B cell (primary cell): ENCODE data around the gene SHC3. TPM values are rescaled to one million over a fixed set of nuclear protein-coding genes. Genes with fewer than 3 reads are reported as not detected.

Experiments used
- ATAC-seq: fragments of 200-7000 bp; cut with Tn5 transposase; one replicate; pipeline ENCODE4 v1.10.0; 2021; ENCODE audit warnings: low read depth, mild to moderate bottlenecking, moderate number of reproducible peaks, moderate library complexity
- CTCF ChIA-PET: fragments of 350-600 bp; sonication (Branson Sonifier 250); formaldehyde crosslinking; loops from one replicate; lab custom pipeline; 2021; ENCODE audit warnings: antibody characterized with exemption, inconsistent platforms; lab: Charles Lee
- POLR2A ChIA-PET: fragments of 350-600 bp; sonication (Branson Sonifier 250); formaldehyde crosslinking; loops from one replicate; lab custom pipeline; 2021; ENCODE audit warnings: antibody characterized with exemption; lab: Charles Lee
- DNase-seq: peaks from one replicate; pipeline ENCODE4 v3.0.0; 2013
- H2AFZ ChIP-seq: 2 replicates; pipeline ENCODE4 v1.6.1; 2012; ENCODE audit warnings: mild to moderate bottlenecking, low read depth, low read length; ENCODE audit not compliant: insufficient read depth, poor library complexity, severe bottlenecking
- H3K27ac ChIP-seq, 2 donors: 1 replicate in 1 of 2; 2 replicates in 1 of 2; pipeline ENCODE4 v1.5.1; 2012 to 2013; ENCODE audit warnings: low read length in 2 of 2, mild to moderate bottlenecking in 2 of 2, moderate library complexity in 1 of 2
- H3K27me3 ChIP-seq, 4 experiments: fragments of 200-600 bp in 1 of 4; sonication (generic) in 1 of 4; replicated peaks in 1 of 4; 1 replicate in 2 of 4; 2 replicates in 2 of 4; pipeline versions ENCODE4 v1.6.1 to v1.7.0; 2013 to 2016; ENCODE audit warnings: low read length in 3 of 4, mild to moderate bottlenecking in 2 of 4, mixed read lengths in 1 of 4, moderate library complexity in 1 of 4; ENCODE audit not compliant: insufficient read depth in 4 of 4, control insufficient read depth in 3 of 4; ENCODE audit errors: control extremely low read depth in 1 of 4
- H3K36me3 ChIP-seq, 2 experiments: replicated peaks in 1 of 2; 1 replicate in 1 of 2; 2 replicates in 1 of 2; pipeline versions ENCODE4 v1.6.1 to v1.7.1; 2013; ENCODE audit warnings: low read length in 1 of 2; ENCODE audit not compliant: insufficient read depth in 2 of 2, control insufficient read depth in 1 of 2; ENCODE audit errors: control extremely low read depth in 1 of 2, extremely low read depth in 1 of 2
- H3K4me1 ChIP-seq, 2 donors: fragments of 200-600 bp in 1 of 2; sonication (generic) in 1 of 2; 1 replicate in 1 of 2; 2 replicates in 1 of 2; pipeline versions ENCODE4 v1.5.1 to v1.6.1; 2013 to 2017; ENCODE audit warnings: low read length in 2 of 2; ENCODE audit not compliant: control insufficient read depth in 2 of 2, insufficient read depth in 2 of 2
- H3K4me2 ChIP-seq: replicated peaks from 2 replicates; pipeline ENCODE3; 2012; ENCODE audit warnings: mild to moderate bottlenecking, low read depth, low read length; ENCODE audit not compliant: poor library complexity, severe bottlenecking
- H3K4me3 ChIP-seq, 5 experiments: fragments of 200-600 bp in 1 of 5; sonication (generic) in 1 of 5; 1 replicate in 3 of 5; 2 replicates in 2 of 5; pipeline versions ENCODE4 v1.5.1 to v1.7.0; 2011 to 2016; ENCODE audit warnings: low read length in 4 of 5, mild to moderate bottlenecking in 4 of 5, low read depth in 2 of 5, control low read depth in 1 of 5, moderate library complexity in 1 of 5; ENCODE audit not compliant: insufficient read depth in 1 of 5; ENCODE audit errors: control extremely low read depth in 1 of 5, extremely low read depth in 1 of 5
- H3K79me2 ChIP-seq: fragments of 200-600 bp; sonication (generic); one replicate; pipeline ENCODE4 v1.6.0; 2016; ENCODE audit warnings: low read length; ENCODE audit not compliant: control insufficient read depth, insufficient read depth
- H3K9ac ChIP-seq: fragments of 200-600 bp; sonication (generic); 2 replicates; pipeline ENCODE4 v1.6.1; 2017; ENCODE audit warnings: mild to moderate bottlenecking, low read length, moderate library complexity
- H3K9me3 ChIP-seq, 3 donors: one replicate each; pipeline versions ENCODE4 v1.6.1 to v1.7.1; 2013; ENCODE audit warnings: low read length in 2 of 3; ENCODE audit not compliant: control insufficient read depth in 2 of 3, insufficient read depth in 1 of 3; ENCODE audit errors: control extremely low read depth in 1 of 3
- H4K20me1 ChIP-seq: 2 replicates; pipeline ENCODE4 v1.6.0; 2012; ENCODE audit warnings: mild to moderate bottlenecking, low read length; ENCODE audit not compliant: insufficient read depth, control insufficient read depth, poor library complexity, severe bottlenecking
- H3K27ac Mint-ChIP-seq: one replicate; pipeline ENCODE4 v1.8.0; 2021; ENCODE audit warnings: mixed read lengths
- H3K27me3 Mint-ChIP-seq: one replicate; pipeline ENCODE4 v1.8.0; 2021; ENCODE audit warnings: mixed read lengths
- H3K4me1 Mint-ChIP-seq: one replicate; pipeline ENCODE4 v1.8.0; 2021; ENCODE audit warnings: mixed read lengths
- H3K4me3 Mint-ChIP-seq: one replicate; pipeline ENCODE4 v1.8.0; 2021; ENCODE audit warnings: mixed read lengths
- H3K9me3 Mint-ChIP-seq: one replicate; pipeline ENCODE4 v1.8.0; 2022; ENCODE audit warnings: mixed read lengths; ENCODE audit not compliant: insufficient read depth
- EZH2 ChIP-seq: IDR thresholded peaks from 2 replicates; pipeline ENCODE4 v1.6.1; 2012; ENCODE audit warnings: borderline replicate concordance, low read depth, mild to moderate bottlenecking, moderate library complexity, low read length; ENCODE audit not compliant: insufficient read depth, poor library complexity, severe bottlenecking
- WGBS: methylation state at CpG from one replicate; pipeline ENCODE4 v1.1.5; 2013; ENCODE audit warnings: missing lambda C conversion rate; ENCODE audit not compliant: insufficient coverage; 5-methylcytosine and 5-hydroxymethylcytosine counted together
- intact Hi-C: fragments of 100-400 bp; cut with micrococcal nuclease; formaldehyde crosslinking; loops from one replicate; pipeline ENCODE4 v1.10.0; 2022
- polyA plus RNA-seq: library from polyadenylated mRNA; depleted of rRNA; stranded (reverse); fragments of >200 nt; gene quantifications from 2 replicates; pipeline ENCODE4 v1.2.3, GENCODE V29; 2012
- total RNA-seq, 2 donors: library from RNA; stranded (reverse); fragments of 120-200 nt in 1 of 2; gene quantifications; 1 replicate in 1 of 2; 2 replicates in 1 of 2; pipeline versions ENCODE4 v1.2.3 to v1.2.4, GENCODE V29; 2013 to 2022
- TF ChIP-seq, protein P1 (sequence below): fragments of 200-600 bp; IDR thresholded peaks from one replicate; pipeline ENCODE4 v1.8.0; 2022; ENCODE audit warnings: antibody characterized with exemption, mild to moderate bottlenecking

The SHC3 gene
- total and polyA plus RNA-seq, 2 donors (not counting 1 experiment from before 2014, with no cell fraction given): 0.03 TPM; not detected in 1

DNA sequence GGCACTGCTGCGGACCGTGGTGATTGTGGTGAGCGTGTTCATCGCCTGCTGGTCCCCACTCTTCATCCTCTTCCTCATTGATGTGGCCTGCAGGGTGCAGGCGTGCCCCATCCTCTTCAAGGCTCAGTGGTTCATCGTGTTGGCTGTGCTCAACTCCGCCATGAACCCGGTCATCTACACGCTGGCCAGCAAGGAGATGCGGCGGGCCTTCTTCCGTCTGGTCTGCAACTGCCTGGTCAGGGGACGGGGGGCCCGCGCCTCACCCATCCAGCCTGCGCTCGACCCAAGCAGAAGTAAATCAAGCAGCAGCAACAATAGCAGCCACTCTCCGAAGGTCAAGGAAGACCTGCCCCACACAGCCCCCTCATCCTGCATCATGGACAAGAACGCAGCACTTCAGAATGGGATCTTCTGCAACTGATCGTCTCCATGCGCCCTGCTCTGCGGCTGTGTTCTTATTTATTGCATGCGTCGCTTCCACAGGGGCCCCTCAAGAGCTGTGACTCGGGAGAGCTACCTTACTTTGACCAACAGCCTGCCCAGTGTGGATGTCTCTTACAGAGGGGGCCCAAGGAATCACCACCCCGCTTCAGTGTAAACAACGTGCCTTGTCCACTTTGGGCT lies 176.6 kb downstream of the SHC3 start:
- Histone ChIP-seq H3K4me3 (no peak overlapping the region), H3K9ac (no peak overlapping the region), H2AFZ (no peak overlapping the region), H3K4me2 (no peak overlapping the region), H3K36me3 (no peaks in the 10 kb centered on the region), H3K27me3 (peaks cover 0 to 6% (median 1%) of the 10 kb centered on the region in 4 experiments), H3K79me2 (no peaks in the 10 kb centered on the region), H4K20me1 (no peaks in the 10 kb centered on the region), H3K27ac (no peak overlapping the region), H3K4me1 (peaks cover 3 to 7% of the 10 kb centered on the region in 2 donors), H3K9me3 (no peaks in the 10 kb centered on the region)
- intact Hi-C loops: loop anchor here (2.0 kb wide), 1 partner anchor 279 kb away; no protein-coding TSS in a partner anchor
- ChIA-PET POLR2A (no interaction called here), CTCF (no interaction called here)
- 93% methylated on average over 26 of the region's 27 CpGs for WGBS
- Mint-ChIP-seq H3K4me3 (no peak overlapping the region), H3K4me1 (peaks cover 3% of the 10 kb centered on the region), H3K27me3 (peaks cover 17% of the 10 kb centered on the region), H3K27ac (no peak overlapping the region), H3K9me3 (no peaks in the 10 kb centered on the region)
- no peak for DNase-seq
- TF ChIP-seq, protein P1, sequence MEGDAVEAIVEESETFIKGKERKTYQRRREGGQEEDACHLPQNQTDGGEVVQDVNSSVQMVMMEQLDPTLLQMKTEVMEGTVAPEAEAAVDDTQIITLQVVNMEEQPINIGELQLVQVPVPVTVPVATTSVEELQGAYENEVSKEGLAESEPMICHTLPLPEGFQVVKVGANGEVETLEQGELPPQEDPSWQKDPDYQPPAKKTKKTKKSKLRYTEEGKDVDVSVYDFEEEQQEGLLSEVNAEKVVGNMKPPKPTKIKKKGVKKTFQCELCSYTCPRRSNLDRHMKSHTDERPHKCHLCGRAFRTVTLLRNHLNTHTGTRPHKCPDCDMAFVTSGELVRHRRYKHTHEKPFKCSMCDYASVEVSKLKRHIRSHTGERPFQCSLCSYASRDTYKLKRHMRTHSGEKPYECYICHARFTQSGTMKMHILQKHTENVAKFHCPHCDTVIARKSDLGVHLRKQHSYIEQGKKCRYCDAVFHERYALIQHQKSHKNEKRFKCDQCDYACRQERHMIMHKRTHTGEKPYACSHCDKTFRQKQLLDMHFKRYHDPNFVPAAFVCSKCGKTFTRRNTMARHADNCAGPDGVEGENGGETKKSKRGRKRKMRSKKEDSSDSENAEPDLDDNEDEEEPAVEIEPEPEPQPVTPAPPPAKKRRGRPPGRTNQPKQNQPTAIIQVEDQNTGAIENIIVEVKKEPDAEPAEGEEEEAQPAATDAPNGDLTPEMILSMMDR: no peak
- TF ChIP-seq EZH2: no peak
- ATAC-seq: no peak
